HG02943 (cell line): Measurements from ENCODE around the gene SMARCD3.

Source experiments
- ATAC-seq: cut with Tn5 transposase; IDR thresholded peaks from one replicate; pipeline ENCODE4 v1.9.1; 2021; ENCODE audit warnings: mild to moderate bottlenecking, low read depth, moderate library complexity; ENCODE audit not compliant: unreplicated experiment

The SMARCD3 gene

DNA sequence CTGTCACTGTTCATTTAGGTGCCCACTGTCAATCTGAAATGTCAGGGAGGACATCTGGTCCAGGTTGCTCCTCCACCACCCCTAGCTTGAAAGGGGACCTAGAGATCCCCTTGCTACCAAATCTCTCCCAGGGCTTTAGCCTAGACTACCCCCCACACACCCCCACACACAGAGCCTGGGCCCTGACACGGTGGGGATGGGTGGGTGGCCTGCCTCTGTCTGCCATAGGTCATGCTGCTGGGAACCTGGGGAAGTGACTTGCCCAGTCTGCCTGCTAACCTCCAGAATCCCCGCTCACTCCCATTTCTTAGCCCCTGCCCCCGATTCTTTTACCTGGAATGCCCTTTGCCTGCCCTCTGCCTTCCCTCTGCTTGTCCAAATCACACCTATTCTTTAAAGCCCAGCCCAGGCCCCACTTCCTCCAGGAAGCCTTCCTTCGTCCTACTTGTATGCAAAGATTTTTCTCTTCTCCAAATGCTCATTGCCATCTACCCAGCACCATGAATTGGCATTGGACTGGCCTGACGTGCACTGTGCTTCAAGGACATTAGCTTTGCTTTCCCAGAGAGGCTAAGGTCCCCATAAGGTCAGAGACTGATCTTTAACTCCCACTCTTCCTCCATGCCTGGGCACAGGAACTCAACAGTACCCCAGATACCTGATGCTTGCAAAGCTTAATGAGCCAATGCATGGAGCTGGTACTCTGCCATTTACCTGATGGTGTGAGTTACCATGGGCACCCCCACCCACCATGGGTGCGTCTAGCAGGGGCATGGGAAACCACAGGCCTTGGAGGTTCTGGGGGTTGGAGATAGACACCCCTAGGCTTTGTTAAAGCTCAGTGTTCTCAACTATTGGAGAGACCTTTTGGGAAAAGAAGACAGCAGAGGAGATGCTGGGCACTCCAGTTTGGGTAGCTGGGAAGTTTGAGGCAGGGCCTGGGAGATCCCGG is 2.0 kb upstream of the SMARCD3 start:
- ATAC-seq: no peak

DNA sequence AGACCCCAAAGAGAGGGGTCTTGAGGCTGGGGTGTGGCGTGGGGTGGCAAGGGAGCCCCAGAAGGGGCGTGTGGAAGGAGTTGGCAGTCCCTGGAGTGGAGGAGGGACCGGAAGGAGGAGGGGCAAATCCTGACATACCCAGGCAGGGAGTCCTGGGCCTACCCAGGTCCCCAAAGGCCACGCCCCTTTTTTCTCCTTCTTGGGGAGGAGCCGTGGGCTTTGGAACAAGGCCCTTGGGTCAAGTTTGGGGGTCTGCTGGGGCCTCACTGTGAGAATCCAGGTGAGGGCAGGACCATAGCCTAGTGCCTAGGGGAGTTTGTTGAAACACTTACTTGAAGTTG is 1.2 kb upstream of the SMARCD3 start:
- ATAC-seq: no peak

DNA sequence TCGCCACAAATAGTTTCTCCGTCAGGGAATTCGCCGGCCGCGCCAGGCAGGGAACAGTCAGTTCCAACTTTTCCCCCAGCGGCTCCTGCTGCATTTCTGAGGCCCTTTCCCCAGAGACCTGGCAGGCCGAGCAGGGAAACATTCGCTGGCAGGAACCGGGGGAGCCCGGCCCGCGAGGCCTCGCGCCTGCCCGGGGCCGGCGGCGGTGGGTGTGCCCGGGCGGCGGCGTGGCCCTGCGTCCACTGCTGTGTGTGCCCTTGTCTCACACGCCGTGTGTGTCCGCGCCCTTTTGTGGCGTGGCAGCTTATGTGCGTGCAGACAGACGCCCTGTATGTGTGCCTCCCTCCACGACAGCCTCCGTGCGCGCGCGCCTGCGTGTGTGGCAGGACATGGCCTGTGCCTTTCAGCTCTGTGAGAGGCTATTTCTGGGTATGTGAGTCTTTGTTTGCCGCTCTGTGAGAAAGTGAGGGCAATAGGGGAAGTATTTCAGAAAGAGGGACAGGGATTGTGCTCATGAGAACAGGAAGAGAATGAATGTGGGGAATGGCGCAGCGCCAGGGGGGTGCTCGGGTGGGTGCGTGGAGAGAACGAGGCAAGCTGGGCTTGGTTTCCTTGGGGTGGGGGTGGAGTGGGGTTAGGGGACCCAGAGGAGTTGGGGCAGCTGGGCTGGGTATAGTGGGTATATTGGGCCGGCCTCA is 689 bp upstream of the SMARCD3 start:
- no peak for ATAC-seq

DNA sequence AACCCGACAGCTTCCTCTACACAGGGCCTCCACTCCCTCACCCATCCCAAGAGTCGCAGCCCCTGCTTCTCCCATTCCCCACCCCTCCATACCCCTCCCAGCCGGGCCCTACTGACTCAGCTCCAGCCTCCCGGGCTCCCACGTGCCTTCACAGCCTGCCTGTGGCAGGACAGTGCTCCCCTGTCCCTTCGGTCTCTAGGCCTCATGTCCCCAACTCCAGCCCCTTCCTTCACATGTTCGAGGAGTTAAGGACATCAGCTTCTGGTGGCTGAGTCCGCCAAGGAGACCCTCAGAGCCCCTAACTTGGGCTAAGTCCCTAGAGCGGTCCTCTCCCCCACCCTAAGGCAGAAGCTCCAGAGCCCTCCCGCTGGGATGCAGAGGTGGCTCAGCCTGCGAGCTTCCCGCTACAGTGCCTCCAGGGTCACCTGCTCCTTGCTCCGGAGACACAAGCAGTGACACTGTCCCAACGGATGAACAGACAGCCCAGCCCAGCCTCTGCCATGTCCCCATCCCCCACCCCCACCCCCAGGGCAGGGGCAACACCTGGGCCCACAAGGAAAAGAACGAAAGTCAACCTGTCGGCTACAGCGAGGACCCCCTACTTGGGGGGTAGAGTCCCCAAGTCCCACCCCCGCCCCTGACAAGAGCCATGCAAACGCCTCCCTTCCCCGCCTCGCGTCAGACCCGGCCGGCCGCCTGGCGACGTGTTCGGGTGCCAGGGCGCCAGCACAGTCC is 716 bp downstream of the SMARCD3 start:
- no peak for ATAC-seq

DNA sequence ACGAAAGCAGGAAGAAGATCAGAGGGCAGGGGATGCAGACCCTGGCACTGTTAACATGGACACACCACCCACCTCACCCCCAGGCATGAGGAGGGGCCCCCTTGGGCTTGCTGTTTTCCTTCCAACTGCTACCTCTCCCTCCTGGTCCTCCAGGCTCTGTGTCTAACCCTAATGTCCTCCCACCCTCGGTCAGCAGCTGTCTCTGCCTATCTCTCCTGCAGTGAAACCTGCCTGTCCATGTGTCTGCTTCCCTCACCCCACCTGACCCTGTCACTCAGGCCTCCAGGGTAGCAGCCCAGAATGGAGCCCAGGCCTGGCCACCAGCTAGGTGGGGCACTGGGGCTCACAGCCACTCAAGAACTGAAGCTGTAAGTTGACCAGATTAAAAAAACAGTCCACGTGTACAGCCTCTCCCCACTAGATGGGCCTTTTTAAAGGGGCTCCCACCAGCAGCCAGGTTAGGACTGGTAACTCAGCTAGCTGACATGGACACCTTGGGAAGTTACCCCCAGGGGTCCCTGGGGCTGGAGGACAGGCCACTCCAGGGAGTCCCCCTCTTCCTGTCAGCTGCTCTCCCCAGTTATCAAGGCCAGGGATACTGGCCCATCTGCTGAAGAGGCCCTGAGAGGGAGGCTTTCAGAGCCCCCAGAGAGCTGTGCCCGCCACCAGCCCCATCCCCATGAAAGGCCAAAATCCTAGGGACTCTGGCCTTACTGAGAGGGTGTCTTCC is 1.5 kb downstream of the SMARCD3 start:
- no peak for ATAC-seq

DNA sequence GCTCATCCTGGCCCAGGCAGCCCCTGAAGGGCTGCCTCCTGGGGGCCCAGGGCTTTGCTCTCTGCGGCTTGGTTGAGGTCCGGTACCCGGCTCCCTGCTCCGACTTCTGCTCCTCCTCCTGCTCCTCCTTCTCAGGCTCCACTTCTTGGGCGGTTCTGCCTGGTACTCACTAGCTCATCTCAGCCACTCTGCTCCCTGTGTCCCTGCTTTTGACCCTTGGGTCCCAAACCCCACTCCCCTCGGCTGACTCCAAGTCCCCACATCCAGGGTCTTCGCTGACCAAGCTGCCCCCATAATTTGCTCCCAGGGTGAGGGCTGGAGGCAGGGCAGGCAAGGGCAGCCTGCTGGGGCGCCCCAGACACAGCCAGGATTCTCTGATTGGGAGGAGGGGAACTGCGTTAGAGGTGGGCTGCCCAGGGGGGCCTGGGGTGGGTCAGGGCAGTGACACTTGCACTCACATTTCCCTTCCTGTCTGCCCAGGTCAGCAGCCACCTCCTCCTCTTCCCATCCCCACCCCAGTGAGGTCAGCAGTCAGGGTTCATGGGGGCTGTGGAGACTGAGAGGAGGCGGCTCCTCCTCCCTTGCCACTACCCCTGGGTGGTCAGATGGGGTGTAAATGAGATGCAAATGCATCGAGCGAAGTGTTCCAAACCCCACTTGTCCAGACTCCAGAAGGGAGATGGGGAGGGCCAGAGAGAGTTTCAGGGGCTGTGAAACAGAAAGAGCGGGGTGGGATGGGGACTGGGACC is 2.2 kb downstream of the SMARCD3 start:
- ATAC-seq: no peak

DNA sequence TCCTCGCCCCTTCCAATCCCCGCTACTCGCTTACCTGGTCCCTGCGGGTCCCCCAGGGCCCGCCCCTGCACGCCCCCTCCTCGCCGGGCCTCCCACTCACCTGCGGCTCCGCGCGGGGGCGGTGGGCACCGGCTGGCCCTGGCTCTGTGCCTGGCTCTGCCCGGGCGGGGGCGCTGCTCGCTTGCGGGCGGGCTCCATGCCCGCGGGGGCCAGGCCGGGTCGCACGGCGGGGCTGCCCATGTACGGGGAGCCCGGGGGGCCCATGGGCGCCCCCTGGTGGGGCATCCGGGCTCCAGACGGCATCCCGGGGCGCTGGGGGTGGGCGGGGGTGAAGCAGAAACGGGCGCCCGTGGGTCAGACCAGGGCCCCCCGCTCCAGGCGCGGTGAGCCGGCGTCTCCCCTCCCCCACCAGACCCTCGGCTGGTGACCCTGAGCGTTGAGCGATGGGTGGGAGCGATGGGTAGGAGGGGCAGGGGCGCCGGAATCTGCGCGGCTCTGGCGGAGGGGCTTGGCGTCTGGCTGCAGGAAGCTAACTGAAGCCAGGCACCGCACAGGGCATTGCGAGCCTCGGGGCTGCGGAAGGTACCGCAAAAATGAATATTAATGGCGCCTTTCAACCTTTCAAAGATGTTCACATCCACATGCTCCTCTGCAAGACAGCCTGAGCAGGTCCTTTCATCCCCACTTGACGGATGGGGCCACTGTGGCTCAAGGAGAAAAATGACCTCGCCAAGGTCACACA is 3.0 kb downstream of the SMARCD3 start:
- ATAC-seq: no peak

DNA sequence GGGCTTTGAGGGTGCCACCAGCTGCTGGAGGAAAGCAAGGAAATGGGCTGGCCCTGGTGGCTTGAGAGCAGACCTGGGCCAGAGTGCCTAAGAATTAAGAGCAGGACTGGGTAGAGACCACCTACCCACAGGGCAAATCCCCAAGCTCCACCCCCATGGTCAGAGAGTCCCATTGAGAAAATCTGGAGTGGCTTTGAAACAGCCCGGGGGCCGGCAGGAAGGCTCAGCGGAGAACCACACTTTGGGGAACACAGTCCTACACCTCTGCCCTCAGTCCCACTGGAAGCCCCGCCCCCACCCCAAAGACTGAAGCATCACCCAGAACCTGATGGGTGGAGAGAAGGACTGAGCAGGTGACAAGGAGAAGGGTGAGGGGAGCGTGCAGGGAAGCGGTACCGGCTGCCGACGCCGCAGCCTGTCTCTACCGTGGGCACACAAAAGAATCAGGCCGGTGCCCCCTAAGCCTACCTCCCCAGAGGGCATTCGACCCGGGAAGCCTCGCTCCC is 3.6 kb downstream of the SMARCD3 start:
- no peak for ATAC-seq

DNA sequence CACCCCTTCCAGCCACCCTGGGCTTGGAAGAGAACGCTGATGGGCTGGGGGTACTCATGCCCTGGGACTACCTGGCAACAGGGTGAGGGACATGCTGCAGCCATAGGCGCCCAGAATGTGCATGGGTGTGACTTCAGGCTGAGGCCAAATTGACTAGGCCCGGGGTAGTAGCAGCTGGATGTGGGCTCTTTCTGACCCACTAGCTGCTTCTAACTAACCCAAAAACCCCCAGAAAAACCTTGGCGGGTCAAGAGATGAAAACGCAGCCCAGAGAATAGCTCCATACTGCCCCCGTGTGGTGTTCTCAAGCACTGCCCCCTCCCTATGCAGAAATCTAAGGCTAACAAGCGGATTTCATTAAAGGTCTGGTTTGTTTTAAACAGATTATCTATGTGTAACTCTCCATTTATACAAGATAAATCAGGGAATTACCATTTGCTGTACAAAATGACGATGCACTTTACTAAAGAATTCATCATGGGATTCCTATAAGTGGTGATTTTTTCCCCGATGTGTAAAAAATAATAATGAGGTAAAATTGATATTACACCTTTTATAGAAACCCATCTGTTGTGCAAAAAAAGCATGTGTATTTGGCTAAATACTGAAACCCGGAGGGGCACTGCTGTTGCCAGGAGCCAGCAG is 4.2 kb downstream of the SMARCD3 start:
- no peak for ATAC-seq

DNA sequence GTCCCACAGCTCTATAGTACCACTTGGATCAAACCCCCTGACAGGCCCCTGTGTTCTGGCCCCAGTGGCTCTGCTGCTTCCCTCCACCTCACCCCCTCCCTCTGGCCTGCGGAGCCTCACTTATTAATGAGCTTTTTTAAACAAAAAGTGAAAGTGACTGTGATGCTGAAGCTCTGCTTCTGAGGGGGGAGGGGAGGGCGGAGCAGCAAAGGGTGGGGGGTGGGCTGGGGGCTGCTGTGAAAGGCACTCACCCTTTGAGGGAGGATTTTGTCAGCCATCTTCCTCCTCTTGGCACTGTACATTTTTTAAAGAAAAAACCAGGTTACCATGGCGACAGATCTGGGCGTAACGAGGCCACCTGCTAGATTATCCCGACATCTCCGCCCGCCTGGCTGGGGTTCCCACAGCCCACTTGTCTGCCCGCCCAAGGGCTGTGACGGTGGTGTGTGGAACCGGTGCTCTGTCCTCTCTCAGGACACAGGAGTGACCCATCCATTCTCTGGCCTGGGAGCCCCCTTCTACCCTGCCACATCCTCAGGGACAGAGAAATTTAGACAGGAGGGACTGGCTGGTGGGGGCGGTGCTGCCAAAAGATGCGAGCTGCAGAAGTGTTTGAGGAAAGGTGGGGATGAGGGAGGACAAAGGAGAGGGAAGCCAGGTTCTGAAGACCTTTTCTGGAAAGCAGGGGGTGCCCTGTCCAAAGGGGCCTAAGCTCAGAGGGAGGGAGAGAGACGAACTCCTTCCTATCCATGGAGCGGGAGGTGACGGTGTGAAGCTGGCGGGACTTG is 4.9 kb downstream of the SMARCD3 start:
- no peak for ATAC-seq

DNA sequence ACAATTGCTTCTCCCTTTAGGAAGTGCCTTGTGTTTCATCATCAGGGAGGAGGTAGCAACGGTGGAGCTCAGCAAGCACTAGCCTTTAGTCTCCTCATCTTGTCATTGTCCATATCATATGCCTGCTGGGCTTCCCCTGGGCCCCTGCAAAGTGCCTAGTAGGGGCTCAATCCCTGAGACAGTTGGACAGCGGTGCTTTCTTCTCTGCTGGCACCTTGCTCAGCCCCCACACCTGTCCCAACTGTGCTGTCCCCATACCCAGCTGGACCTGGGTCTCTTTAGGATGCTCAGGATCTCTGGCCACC is 5.5 kb downstream of the SMARCD3 start:
- ATAC-seq: no peak

DNA sequence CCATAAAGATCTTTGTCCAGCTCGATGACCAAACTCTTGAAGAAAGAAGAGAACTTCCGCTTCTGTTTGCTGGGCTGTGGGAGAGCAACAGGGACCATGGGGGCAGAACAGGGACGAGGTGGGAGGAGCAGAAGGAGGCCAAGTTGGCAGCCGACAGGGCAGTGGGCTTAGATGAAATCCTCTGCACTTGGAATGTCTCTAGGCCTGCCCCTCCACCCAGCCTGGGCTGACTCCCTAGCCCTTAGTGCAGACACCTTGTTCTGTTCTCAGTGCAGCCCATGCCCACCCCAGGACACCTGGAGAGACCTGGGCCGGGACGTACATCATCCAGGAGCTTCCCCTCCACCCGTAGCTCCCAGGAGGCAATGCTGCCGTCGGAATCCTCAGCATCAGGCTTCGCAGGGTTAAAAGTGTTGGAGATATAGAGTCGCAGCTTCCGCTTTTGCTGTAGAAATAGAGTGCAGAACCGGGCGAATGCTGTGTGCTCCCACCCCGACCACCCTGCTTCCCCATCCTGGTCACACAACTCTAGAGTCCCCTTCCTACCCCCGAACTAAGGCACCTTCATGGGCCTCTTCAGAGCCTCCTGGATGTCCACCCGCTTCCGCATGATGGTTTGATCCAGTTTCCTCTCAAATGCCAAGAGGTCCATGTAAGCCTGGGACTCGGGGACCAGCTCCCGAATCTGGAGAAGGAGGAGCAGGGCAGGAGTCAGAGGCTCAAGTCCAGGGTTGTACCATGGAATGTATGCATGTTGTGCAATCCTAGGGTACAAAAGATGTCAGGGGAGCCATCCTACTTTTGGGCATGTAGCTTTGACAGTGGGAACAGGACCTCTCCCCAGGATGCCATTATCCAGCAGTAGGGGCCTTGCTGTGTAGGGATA is 6.1 kb downstream of the SMARCD3 start:
- no peak for ATAC-seq

DNA sequence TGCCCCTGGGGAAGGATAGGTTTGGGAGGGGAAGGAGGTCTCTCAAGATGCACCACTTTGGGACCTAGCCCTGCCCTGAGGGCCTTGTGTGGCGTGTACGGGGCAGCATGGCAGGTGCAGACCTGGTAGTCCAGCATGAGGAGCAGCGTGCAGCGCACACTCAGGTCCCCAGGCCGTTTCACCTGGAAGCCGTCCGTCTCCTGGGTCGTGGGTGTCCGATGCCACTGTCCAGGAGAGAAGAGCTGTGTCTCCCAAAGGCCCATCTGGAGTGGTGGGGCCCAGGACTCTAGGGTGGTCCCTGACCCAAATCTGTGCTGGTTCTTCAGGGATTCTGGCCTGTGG is 6.8 kb downstream of the SMARCD3 start:
- ATAC-seq: no peak

DNA sequence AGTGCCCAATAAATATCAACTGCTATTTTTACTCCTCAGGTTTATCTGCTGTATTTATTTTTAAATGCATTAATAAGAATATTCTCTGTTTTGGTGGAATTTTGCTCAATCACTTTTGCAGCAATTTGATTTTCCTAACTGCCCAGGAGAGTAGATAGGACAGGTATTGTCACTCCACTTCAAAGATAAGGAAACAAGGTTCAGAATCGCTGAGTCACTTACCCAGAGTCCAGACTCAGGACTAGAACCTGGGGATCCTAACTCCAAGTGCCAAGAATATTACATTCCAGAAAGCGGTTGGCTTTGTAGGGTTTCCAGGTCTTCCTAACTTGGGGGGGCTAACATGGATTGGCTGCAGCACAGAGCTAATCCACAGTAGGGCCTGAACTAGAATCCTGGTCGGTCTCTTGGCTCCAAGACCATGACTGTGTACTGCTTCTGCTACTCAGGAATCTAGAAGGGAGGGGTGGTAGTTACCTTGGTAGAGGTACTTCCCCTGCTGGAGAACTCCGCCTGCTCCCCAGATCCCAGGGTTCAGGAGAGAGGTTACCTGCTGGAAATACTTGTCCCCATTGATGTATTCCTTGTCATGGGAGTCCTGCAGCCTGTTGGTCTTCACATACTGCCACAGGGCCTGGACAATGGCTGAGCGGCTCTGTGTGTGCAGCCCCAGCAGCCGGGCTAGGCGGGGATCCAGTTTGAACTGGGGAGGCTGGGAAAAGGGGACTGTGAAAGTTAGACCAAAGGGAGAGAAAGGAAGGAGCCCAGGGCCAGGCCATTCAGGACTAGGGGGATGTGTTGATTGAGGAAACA is 7.3 kb downstream of the SMARCD3 start:
- no peak for ATAC-seq

DNA sequence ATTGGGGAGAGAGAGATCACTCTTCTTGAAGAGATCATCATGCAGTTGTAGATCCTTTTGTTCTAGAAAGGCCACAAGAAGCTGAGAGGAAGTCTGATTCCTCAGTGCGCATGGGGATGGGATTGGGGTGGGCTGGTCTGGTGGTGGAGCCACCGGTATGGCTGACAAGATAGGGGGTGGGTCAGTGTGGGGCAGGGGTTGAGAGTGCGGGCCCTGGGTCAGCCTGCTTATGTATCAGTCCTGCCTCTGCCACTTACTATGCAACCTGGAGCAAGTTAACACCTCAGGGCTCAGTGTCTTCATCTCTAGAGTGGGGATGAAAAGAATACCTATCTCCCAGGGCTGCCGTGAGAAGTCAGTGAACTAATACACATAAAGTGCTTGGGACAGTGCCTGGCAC is 8.0 kb downstream of the SMARCD3 start:
- ATAC-seq: no peak

DNA sequence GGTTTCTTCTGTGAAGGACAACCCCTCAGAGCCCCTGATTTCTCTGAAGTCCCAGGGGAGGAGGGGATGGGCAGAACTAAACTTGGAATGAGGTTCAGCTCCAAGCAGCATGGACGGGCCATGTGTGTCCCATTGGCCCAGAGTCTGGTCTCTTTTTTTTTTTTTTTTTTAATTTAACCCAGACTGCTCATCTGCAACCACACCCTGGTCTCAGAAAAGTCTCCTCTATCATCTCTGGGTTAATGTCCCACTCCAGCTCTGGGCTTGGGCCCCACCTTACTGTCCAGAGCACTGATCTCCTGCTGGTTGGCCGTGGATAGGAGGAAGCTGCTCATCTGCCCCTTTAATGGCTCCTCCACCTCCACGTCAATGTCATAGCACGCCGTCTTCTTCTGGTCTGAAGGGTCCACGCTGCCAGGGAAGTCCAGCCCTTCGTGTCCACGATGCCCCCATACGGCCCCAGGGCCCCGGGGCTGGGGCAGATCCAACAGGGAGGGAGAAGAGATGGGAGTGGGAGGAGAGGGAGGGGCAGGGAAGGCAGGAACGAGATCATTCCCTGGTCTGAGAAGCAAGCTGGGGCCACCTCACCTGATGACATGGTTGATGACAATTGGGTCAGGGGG is 8.5 kb downstream of the SMARCD3 start:
- no peak for ATAC-seq
